ENCODE measurements around the gene ZNG1A.
"Not testable (repeated sequence)": the region's sequence is repeated elsewhere in the genome, so short reads cannot be mapped to it uniquely, and the experiment has no call there.

Gene ZNG1A

GRCh38 chr9:94323-94722 lies 84.5 kb downstream of the ZNG1A start:
- H3K4me3 ChIP-seq (ENCODE audit: low read depth, low read length); H3K27me3 ChIP-seq (ENCODE audit: insufficient read depth, low read length); H3K27ac ChIP-seq (ENCODE audit: low read depth, low read length); H2AFZ ChIP-seq (ENCODE audit: low read length, unreplicated experiment); H3K4me1 ChIP-seq (ENCODE audit: control insufficient read depth, insufficient read depth, low read length, unreplicated experiment); H3K36me3 ChIP-seq (ENCODE audit: insufficient read depth, low read length); H3K79me2 ChIP-seq (ENCODE audit: control insufficient read depth, insufficient read depth, low read length, unreplicated experiment): not testable (repeated sequence)

GRCh38 chr9:93909-94308 lies 84.9 kb downstream of the ZNG1A start:
- not testable (repeated sequence) for H3K4me3 ChIP-seq (ENCODE audit: low read depth, low read length); H3K79me2 ChIP-seq (ENCODE audit: control insufficient read depth, insufficient read depth, low read length, unreplicated experiment); H3K36me3 ChIP-seq (ENCODE audit: insufficient read depth, low read length); H3K4me1 ChIP-seq (ENCODE audit: control insufficient read depth, insufficient read depth, low read length, unreplicated experiment); H3K27ac ChIP-seq (ENCODE audit: low read depth, low read length); H3K27me3 ChIP-seq (ENCODE audit: insufficient read depth, low read length); H2AFZ ChIP-seq (ENCODE audit: low read length, unreplicated experiment)

- H3K36me3 ChIP-seq (ENCODE audit: insufficient read depth, low read length); H2AFZ ChIP-seq (ENCODE audit: low read length, unreplicated experiment); H3K27ac ChIP-seq (ENCODE audit: low read depth, low read length); H3K4me3 ChIP-seq (ENCODE audit: low read depth, low read length); H3K4me1 ChIP-seq (ENCODE audit: control insufficient read depth, insufficient read depth, low read length, unreplicated experiment); H3K79me2 ChIP-seq (ENCODE audit: control insufficient read depth, insufficient read depth, low read length, unreplicated experiment); H3K27me3 ChIP-seq (ENCODE audit: insufficient read depth, low read length): not testable (repeated sequence)
These were observed 88.0 kb downstream of the ZNG1A start for GRCh38 chr9:90851-91250.

- not testable (repeated sequence) for H2AFZ ChIP-seq (ENCODE audit: low read length, unreplicated experiment); H3K4me3 ChIP-seq (ENCODE audit: low read depth, low read length); H3K4me1 ChIP-seq (ENCODE audit: control insufficient read depth, insufficient read depth, low read length, unreplicated experiment); H3K27ac ChIP-seq (ENCODE audit: low read depth, low read length); H3K36me3 ChIP-seq (ENCODE audit: insufficient read depth, low read length); H3K27me3 ChIP-seq (ENCODE audit: insufficient read depth, low read length); H3K79me2 ChIP-seq (ENCODE audit: control insufficient read depth, insufficient read depth, low read length, unreplicated experiment)
These were observed 90.3 kb downstream of the ZNG1A start for GRCh38 chr9:88396-89037.

GRCh38 chr9:87860-88259 lies 91.0 kb downstream of the ZNG1A start:
- H3K27me3 ChIP-seq (ENCODE audit: insufficient read depth, low read length); H3K4me1 ChIP-seq (ENCODE audit: control insufficient read depth, insufficient read depth, low read length, unreplicated experiment); H3K79me2 ChIP-seq (ENCODE audit: control insufficient read depth, insufficient read depth, low read length, unreplicated experiment); H2AFZ ChIP-seq (ENCODE audit: low read length, unreplicated experiment); H3K36me3 ChIP-seq (ENCODE audit: insufficient read depth, low read length); H3K4me3 ChIP-seq (ENCODE audit: low read depth, low read length); H3K27ac ChIP-seq (ENCODE audit: low read depth, low read length): not testable (repeated sequence)

- H3K27ac ChIP-seq (ENCODE audit: low read depth, low read length); H3K4me1 ChIP-seq (ENCODE audit: control insufficient read depth, insufficient read depth, low read length, unreplicated experiment); H3K36me3 ChIP-seq (ENCODE audit: insufficient read depth, low read length); H2AFZ ChIP-seq (ENCODE audit: low read length, unreplicated experiment); H3K4me3 ChIP-seq (ENCODE audit: low read depth, low read length); H3K79me2 ChIP-seq (ENCODE audit: control insufficient read depth, insufficient read depth, low read length, unreplicated experiment); H3K27me3 ChIP-seq (ENCODE audit: insufficient read depth, low read length): not testable (repeated sequence)
These were observed 91.8 kb downstream of the ZNG1A start for GRCh38 chr9:87105-87504.

DNA sequence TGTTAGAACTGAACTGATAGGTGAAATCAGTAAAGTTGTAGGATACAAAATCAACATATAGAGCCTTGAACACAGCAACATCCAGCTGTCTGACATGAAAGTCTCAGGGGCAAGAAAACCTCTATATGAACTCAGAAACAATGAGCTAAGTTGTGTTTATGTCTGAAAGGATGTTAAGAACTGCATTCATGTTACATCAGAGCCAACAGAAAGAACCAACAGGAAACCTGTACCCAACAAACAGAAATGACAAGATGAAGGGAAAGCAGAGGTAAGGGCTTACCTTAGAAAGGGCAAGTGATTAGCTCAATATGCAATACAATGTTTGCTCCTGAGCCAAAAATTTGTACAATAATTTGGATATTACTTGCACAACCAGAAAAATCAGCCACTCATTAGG lies 92.2 kb downstream of the ZNG1A start:
- H3K27ac ChIP-seq (ENCODE audit: low read depth, low read length); H3K36me3 ChIP-seq (ENCODE audit: insufficient read depth, low read length); H2AFZ ChIP-seq (ENCODE audit: low read length, unreplicated experiment); H3K79me2 ChIP-seq (ENCODE audit: control insufficient read depth, insufficient read depth, low read length, unreplicated experiment); H3K4me1 ChIP-seq (ENCODE audit: control insufficient read depth, insufficient read depth, low read length, unreplicated experiment); H3K4me3 ChIP-seq (ENCODE audit: low read depth, low read length); H3K27me3 ChIP-seq (ENCODE audit: insufficient read depth, low read length): not testable (repeated sequence)

- not testable (repeated sequence) for H2AFZ ChIP-seq (ENCODE audit: low read length, unreplicated experiment); H3K4me1 ChIP-seq (ENCODE audit: control insufficient read depth, insufficient read depth, low read length, unreplicated experiment); H3K79me2 ChIP-seq (ENCODE audit: control insufficient read depth, insufficient read depth, low read length, unreplicated experiment); H3K36me3 ChIP-seq (ENCODE audit: insufficient read depth, low read length); H3K27me3 ChIP-seq (ENCODE audit: insufficient read depth, low read length); H3K4me3 ChIP-seq (ENCODE audit: low read depth, low read length); H3K27ac ChIP-seq (ENCODE audit: low read depth, low read length)
These were observed 95.7 kb downstream of the ZNG1A start for GRCh38 chr9:82932-83689.

DNA sequence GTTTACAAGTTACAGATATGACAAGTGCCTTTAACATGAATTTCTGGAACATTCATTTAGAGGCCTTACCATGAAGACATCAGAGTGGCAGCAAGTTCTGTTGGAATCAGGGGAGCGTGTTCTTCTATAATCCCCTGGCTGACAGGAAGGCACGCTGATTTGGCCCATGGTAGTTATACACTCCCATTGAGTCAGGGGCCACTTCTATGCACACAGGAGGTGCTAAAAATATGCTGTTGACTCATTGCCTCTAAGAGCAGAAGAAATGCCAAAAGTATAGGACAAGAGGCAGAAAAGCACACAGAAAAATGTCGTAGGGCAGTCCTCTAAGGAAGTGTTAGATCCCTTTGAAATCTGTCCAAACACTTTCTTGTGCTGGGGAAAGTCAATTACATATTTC lies 100.5 kb downstream of the ZNG1A start:
- H3K4me1 ChIP-seq (ENCODE audit: control insufficient read depth, insufficient read depth, low read length, unreplicated experiment); H3K27me3 ChIP-seq (ENCODE audit: insufficient read depth, low read length); H3K4me3 ChIP-seq (ENCODE audit: low read depth, low read length); H2AFZ ChIP-seq (ENCODE audit: low read length, unreplicated experiment); H3K27ac ChIP-seq (ENCODE audit: low read depth, low read length); H3K36me3 ChIP-seq (ENCODE audit: insufficient read depth, low read length); H3K79me2 ChIP-seq (ENCODE audit: control insufficient read depth, insufficient read depth, low read length, unreplicated experiment): not testable (repeated sequence)

DNA sequence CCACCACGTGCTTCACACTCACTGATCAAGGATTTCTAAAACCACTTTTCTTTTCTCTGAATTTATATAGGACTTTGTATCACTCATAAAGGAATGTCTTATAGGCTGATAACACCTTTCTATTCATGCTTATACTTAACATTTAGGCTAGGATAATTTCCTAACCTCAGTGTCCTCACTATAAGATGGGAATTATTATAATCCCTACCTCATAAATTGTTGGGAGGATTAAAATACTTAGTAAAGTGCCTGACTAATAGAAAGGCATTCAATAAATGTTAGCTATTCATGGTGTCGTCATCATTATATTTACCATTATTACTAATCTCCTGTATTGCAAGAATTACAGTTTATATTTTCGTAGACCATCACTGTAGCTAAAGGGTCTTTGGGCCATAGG lies 102.5 kb downstream of the ZNG1A start:
- not testable (repeated sequence) for H3K4me3 ChIP-seq (ENCODE audit: low read depth, low read length); H3K27ac ChIP-seq (ENCODE audit: low read depth, low read length); H3K4me1 ChIP-seq (ENCODE audit: control insufficient read depth, insufficient read depth, low read length, unreplicated experiment); H3K79me2 ChIP-seq (ENCODE audit: control insufficient read depth, insufficient read depth, low read length, unreplicated experiment); H3K36me3 ChIP-seq (ENCODE audit: insufficient read depth, low read length); H3K27me3 ChIP-seq (ENCODE audit: insufficient read depth, low read length); H2AFZ ChIP-seq (ENCODE audit: low read length, unreplicated experiment)

DNA sequence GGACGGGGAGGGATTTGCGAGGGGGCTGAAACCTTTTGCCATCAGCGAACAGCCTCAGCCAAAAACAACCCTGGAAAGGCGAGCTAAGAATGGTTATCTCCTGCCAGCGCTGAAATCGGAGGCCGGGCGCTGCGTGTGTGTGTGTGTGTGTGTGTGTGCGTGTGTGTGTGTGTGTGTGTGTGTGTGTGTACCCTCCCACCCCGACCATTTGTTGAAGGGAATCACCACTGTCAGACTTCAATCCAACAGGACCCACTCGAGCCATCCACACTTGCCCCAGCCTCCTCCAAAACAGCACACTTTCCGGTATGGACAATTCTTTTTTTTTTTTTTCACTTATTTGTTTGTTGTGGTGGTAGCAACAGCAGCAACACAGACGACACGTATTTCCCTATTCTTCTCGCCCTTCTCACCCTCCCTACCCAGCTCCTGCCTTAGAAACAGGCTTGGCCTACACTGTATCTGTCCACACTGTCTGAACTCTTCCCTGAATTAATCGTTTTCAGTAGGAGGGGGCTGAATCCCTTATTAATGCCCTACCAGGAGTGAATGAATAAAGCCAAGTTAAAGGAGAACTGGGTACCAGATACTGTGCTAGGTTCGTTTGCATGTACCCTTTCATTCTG lies 104.8 kb downstream of the ZNG1A start:
- not testable (repeated sequence) for H2AFZ ChIP-seq (ENCODE audit: low read length, unreplicated experiment); H3K27me3 ChIP-seq (ENCODE audit: insufficient read depth, low read length); H3K36me3 ChIP-seq (ENCODE audit: insufficient read depth, low read length); H3K27ac ChIP-seq (ENCODE audit: low read depth, low read length); H3K79me2 ChIP-seq (ENCODE audit: control insufficient read depth, insufficient read depth, low read length, unreplicated experiment); H3K4me1 ChIP-seq (ENCODE audit: control insufficient read depth, insufficient read depth, low read length, unreplicated experiment)
- H3K4me3 ChIP-seq (ENCODE audit: low read depth, low read length) = peak overlapping the region; percentile 70
